Hair follicular keratinocyte (primary cell): ENCODE data around the gene CAPN12. TPM values are rescaled to one million over a fixed set of nuclear protein-coding genes. Genes with fewer than 3 reads are reported as not detected.

Source experiments
- total RNA-seq: library from RNA; depleted of rRNA; stranded (reverse); fragments of >200 nt; gene quantifications from 2 replicates; pipeline ENCODE4 v1.2.3, GENCODE V29; 2015

Gene CAPN12
- total RNA-seq: 9.0 and 11.1 TPM in 2 replicates

DNA sequence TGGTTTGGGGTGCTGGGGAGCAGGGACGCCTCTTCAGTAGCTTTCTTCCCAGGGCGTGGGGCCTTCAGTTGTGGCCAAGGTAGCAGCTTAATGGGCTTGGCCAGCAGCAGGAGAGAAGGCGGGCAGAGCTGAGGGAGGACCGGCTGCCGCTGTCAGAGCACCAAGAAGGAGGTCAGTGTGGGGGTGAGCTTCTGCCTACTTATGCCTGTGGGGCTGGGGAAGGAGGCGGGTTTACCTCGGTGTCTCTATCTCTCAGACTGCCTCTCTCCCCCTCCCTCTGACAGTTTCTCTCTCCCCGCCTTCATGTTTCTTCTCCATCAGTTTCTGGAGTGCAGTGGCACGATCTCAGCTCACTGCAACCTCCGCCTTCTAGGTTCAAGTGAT is at the start of gene CAPN12:
CAPN12 (minus strand) TSS at position 177 of the 384 bp plus-strand sequence. CDS start 309 bp downstream, outside the sequence.

DNA sequence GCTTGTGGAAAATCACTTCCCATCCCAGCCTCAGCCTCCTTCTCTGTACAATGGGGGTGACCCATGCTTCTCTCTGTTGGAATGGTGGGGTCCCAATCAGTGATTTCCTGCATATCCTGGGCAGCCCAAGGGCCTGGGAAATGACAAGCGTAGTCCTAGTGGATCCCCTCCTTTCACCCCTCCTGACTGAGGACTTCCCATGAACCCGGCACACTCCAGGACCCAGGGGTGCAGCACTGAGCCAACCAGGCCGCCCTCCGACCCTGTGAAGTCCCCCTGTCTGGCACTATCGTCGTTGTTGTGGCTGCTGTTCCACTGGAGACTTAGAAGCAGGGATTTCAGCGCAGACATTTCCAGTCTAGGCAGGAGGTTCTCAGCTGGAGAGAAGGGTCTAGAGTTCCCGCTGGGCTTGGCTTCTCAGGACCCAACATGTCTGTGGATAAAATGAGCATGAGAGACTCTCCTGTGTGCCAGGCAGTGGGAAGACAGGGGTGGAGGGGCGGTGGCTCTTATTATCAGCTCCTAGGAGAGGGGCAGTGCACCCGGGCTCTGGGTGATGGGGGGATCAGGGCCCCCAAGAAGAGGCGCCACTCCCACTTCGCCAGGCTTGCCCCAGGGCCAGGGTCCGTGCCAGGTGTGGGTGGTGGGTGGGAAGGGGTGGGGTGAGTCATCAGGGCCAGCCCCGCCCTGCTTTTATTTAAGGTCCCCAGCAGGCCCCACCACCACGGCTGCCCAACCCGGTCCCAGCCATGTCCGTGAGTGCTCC is 44.4 kb upstream of the CAPN12 start, which contains the start of gene LGALS7B:
LGALS7B (plus strand) TSS at position 723 of the 766 bp plus-strand sequence; CDS start at position 750, 27 bp downstream.

DNA sequence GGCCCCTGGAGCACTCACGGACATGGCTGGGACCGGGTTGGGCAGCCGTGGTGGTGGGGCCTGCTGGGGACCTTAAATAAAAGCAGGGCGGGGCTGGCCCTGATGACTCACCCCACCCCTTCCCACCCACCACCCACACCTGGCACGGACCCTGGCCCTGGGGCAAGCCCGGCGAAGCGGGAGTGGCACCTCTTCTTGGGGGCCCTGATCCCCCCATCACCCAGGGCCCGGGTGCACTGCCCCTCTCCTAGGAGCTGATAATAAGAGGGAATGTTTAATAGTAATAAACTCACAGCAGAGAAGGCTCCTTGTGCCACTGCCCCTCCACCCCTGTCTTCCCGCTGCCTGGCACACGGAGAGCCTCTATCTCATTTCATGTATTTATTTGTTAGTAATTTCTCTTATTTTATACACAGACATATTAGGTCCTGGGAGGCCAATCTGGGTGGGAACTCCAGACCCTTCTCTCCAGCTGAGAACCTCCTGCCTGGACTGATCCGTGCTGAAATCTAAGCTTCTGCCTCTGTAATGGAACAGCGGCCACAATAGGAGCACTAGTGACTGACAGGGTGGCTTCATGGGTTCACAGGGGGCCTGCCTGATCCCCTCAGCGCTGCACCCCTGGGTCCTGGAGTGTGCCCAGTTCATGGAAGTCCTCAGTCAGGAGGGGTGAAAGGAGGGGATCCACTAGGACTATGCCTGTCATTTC is 29.3 kb upstream of the CAPN12 start, which contains the start of gene LGALS7:
LGALS7 (minus strand) TSS at position 49 of the 709 bp plus-strand sequence; CDS start at position 24, 25 bp downstream.

Other genes with a start within 250 kb of the CAPN12 start
- gene MAP4K1, start 126.5 kb downstream of the CAPN12 start, total RNA-seq: 0.15 and 0.47 TPM in 2 replicates
- 607 and 644 TPM in 2 replicates for gene EIF3K, start 125.3 kb downstream of the CAPN12 start, total RNA-seq
- 394 and 403 TPM in 2 replicates for gene ACTN4, start 96.8 kb downstream of the CAPN12 start, total RNA-seq
- not detected in 2 replicates for gene LGALS7, start 29.0 kb upstream of the CAPN12 start, total RNA-seq
- gene LGALS7B, start 44.7 kb upstream of the CAPN12 start, total RNA-seq: 235 and 1,076 TPM in 2 replicates
- gene LGALS4, start 68.5 kb upstream of the CAPN12 start, total RNA-seq: not detected in 2 replicates
- 43.7 and 53.1 TPM in 2 replicates for gene ECH1, start 87.3 kb upstream of the CAPN12 start, total RNA-seq
- gene HNRNPL, start 105.5 kb upstream of the CAPN12 start, total RNA-seq: 176 and 276 TPM in 2 replicates
- 7.9 and 12.2 TPM in 2 replicates for gene RINL, start 133.8 kb upstream of the CAPN12 start, total RNA-seq
- 48.7 and 64.2 TPM in 2 replicates for gene SIRT2, start 155.1 kb upstream of the CAPN12 start, total RNA-seq
- 21.0 and 31.2 TPM in 2 replicates for gene NFKBIB, start 155.5 kb upstream of the CAPN12 start, total RNA-seq
- gene CCER2, start 167.7 kb upstream of the CAPN12 start, total RNA-seq: not detected in 2 replicates
- 30.1 and 45.1 TPM in 2 replicates for gene SARS2, start 186.3 kb upstream of the CAPN12 start, total RNA-seq
- 57.1 and 114 TPM in 2 replicates for gene MRPS12, start 186.5 kb upstream of the CAPN12 start, total RNA-seq
- 19.6 and 24.5 TPM in 2 replicates for gene FBXO17, start 231.3 kb upstream of the CAPN12 start, total RNA-seq